ENCODE measurements around the gene SYMPK. TPM values are rescaled to one million over a fixed set of nuclear protein-coding genes. Genes with fewer than 3 reads are reported as not detected.

SYMPK gene
- total RNA-seq, 4 donors from 2014 or later = 28.4 to 36.6 (median 31.6) TPM

DNA sequence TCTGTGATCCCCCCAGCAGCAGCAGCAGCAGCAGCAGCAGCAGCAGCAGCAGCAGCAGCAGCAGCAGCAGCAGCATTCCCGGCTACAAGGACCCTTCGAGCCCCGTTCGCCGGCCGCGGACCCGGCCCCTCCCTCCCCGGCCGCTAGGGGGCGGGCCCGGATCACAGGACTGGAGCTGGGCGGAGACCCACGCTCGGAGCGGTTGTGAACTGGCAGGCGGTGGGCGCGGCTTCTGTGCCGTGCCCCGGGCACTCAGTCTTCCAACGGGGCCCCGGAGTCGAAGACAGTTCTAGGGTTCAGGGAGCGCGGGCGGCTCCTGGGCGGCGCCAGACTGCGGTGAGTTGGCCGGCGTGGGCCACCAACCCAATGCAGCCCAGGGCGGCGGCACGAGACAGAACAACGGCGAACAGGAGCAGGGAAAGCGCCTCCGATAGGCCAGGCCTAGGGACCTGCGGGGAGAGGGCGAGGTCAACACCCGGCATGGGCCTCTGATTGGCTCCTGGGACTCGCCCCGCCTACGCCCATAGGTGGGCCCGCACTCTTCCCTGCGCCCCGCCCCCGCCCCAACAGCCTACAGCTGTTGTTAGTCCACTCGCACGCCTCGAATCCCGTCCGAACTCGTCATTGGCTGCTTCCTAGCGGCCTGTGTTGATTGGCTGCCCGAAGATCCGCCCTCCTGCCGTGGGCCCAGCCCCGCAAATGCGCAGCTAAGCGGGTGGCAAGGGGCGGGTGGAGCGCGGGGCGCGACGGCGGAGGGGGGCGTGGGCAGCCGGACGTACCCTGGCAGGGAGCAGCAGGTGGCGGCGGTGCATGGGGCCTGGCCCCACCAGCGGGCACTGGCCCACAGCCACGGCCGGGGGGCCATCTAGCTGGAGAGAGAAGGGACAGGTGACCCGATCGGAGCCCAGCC lies 92.5 kb downstream of the SYMPK start:
- 15 to 37% methylated on average over 2 to 9 of the region's 79 CpGs for WGBS, 2 donors
- intact Hi-C loops (cut with DNase I) = no loop called here
- Histone ChIP-seq H3K9me3 (no peaks in the 10 kb centered on the region), H3K4me3 (peak overlapping the region; percentile 73 to 79 (median 77)), H3K27me3 (peaks cover 0 to 8% (median 0%) of the 10 kb centered on the region in 4 donors), H3K27ac (peak overlapping the region; percentile 84 to 98 (median 96)), H3K4me1 (peaks cover 25 to 48% (median 27%) of the 10 kb centered on the region in 3 donors), H3K36me3 (peaks cover 0 to 35% (median 5%) of the 10 kb centered on the region in 3 donors)
- peak in 2 of 4 donors; percentile 41 to 46 for TF ChIP-seq POLR2A (IDR thresholded peaks at IDR 0.05)
- TF ChIP-seq, protein P1, sequence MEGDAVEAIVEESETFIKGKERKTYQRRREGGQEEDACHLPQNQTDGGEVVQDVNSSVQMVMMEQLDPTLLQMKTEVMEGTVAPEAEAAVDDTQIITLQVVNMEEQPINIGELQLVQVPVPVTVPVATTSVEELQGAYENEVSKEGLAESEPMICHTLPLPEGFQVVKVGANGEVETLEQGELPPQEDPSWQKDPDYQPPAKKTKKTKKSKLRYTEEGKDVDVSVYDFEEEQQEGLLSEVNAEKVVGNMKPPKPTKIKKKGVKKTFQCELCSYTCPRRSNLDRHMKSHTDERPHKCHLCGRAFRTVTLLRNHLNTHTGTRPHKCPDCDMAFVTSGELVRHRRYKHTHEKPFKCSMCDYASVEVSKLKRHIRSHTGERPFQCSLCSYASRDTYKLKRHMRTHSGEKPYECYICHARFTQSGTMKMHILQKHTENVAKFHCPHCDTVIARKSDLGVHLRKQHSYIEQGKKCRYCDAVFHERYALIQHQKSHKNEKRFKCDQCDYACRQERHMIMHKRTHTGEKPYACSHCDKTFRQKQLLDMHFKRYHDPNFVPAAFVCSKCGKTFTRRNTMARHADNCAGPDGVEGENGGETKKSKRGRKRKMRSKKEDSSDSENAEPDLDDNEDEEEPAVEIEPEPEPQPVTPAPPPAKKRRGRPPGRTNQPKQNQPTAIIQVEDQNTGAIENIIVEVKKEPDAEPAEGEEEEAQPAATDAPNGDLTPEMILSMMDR (IDR thresholded peaks at IDR 0.05) = peak; percentile 93 to 98 (median 97)
- DNase-seq = peak; percentile 79

DNA sequence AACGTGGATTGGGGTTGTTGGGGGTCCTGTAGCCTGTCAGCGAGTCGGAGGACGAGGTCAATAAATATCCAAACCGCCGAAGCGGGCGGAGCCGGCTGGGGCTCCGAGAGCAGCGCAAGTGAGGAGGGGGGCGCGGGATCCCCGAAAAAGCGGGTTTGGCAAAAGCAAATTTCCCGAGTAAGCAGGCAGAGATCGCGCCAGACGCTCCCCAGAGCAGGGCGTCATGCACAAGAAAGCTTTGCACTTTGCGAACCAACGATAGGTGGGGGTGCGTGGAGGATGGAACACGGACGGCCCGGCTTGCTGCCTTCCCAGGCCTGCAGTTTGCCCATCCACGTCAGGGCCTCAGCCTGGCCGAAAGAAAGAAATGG lies 93.1 kb downstream of the SYMPK start:
- 0% methylated on average over 20 to 23 of the region's 28 CpGs for WGBS, 2 donors
- DNase-seq = no peak
- TF ChIP-seq POLR2A (IDR thresholded peaks at IDR 0.05) = no peak
- TF ChIP-seq, protein P1 (IDR thresholded peaks at IDR 0.05) = no peak
- Histone ChIP-seq H3K27me3 (peaks cover 0 to 8% (median 0%) of the 10 kb centered on the region in 4 donors), H3K9me3 (no peaks in the 10 kb centered on the region), H3K27ac (peak overlapping the region; percentile 84 to 98 (median 96)), H3K4me1 (peaks cover 25 to 55% (median 31%) of the 10 kb centered on the region in 3 donors), H3K36me3 (peaks cover 0 to 38% (median 3%) of the 10 kb centered on the region in 3 donors), H3K4me3 (peak overlapping the region; percentile 73 to 79 (median 77))
- intact Hi-C loops (cut with DNase I) = loop anchor here (10.0 kb wide), 1 partner anchor 55 kb away; no protein-coding TSS in a partner anchor

DNA sequence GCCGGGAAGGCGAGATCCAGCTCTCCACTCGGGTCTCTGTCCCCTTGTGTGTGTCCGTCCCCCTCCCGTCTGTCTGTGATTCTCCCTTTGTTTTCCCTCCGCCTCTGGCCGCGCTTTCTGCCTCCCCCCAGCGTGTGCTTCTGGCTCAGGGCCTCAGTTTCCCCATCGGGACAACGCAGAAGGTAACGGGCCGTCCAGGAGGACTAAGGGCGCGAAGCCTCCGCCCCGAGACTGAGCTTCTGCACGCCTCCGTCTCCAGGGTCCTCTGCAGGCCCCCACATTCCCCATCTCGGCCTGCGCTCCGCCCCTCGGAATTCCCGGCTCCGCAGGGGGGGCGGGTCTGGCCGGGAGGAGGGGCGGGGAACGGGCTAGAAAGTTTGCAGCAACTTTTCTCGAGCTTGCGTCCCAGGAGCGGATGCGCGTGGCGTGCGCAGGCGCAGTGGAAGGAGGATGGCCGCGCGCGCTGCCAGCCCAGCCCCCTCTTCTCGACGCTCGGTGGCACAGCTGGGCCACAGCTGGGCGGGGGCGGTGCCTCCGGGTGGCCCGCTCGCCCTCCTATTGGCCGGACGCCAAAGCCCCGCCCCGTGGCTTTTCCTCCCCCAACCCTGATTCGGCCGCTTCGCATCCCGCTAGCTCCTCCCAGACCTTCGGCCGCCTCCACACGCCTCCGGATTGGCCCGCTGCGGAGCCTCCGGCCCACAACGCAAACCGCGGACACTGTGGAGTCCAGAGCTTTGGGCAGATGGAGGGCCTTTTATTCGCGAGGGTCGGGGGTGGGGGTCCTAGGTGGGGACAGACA lies 93.8 kb downstream of the SYMPK start, which contains the start of gene SIX5:
TSS of gene SIX5 (minus strand) at position 269 of the 799 bp plus-strand sequence. CDS start 408 bp downstream, outside the sequence.
- peaks cover 0 to 8% (median 0%) of the 10 kb centered on the region in 4 donors for H3K27me3 ChIP-seq
- WGBS, 2 donors = 1 to 2% methylated on average over 7 to 27 of the region's 70 CpGs
- TF ChIP-seq POLR2A (IDR thresholded peaks at IDR 0.05) = peak in 3 of 4 donors; percentile 33 to 85 (median 84)
- TF ChIP-seq, protein P1 (IDR thresholded peaks at IDR 0.05) = peak in 1 of 6 experiments; percentile 39
- peaks cover 0 to 32% (median 0%) of the 10 kb centered on the region in 3 donors for H3K36me3 ChIP-seq
- H3K9me3 ChIP-seq = no peaks in the 10 kb centered on the region
- H3K27ac ChIP-seq = peak within 1 kb of the TSS; percentile 85 to 98 (median 96)
- intact Hi-C loops (cut with DNase I) = loop anchor here (10.0 kb wide), 1 partner anchor 54 kb away; no protein-coding TSS in a partner anchor
- peak; percentile 70 for DNase-seq
- peak within 1 kb of the TSS; percentile 73 to 79 (median 77) for H3K4me3 ChIP-seq
- H3K4me1 ChIP-seq = peaks cover 25 to 61% (median 38%) of the 10 kb centered on the region in 3 donors

DNA sequence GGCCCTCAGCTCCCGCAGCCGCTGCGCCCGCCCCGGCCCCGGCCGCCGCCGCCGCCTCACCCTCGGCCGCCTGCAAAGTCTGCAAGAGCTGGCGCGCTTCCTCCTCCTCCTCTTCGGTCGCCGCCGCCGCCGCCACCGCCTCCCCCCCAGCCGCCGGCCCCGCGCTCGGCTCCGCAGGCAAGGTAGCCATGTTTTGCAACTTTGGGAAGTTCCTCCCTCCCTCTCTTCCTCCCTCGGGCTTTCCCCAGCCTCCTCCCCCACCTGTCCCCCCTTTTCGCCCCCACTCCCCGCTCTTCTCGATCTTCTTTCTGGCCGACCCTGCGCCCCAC lies 94.3 kb downstream of the SYMPK start:
- Histone ChIP-seq H3K27me3 (peaks cover 0 to 8% (median 0%) of the 10 kb centered on the region in 4 donors), H3K27ac (peak overlapping the region; percentile 85 to 98 (median 96)), H3K9me3 (no peaks in the 10 kb centered on the region), H3K4me1 (peaks cover 25 to 66% (median 42%) of the 10 kb centered on the region in 3 donors), H3K36me3 (peaks cover 0 to 30% (median 0%) of the 10 kb centered on the region in 3 donors), H3K4me3 (peak overlapping the region; percentile 73 to 79 (median 77))
- intact Hi-C loops (cut with DNase I) = loop anchor here (10.0 kb wide), 1 partner anchor 54 kb away; no protein-coding TSS in a partner anchor
- 0% methylated on average over 4 to 11 of the region's 33 CpGs for WGBS, 2 donors
- TF ChIP-seq, protein P1 (IDR thresholded peaks at IDR 0.05) = no peak
- TF ChIP-seq POLR2A (IDR thresholded peaks at IDR 0.05) = no peak
- no peak for DNase-seq
